Neural cell (in vitro differentiated cells): Measurements from ENCODE around the gene INPP5A.

Source experiments
- CTCF ChIP-seq: fragments of 450-650 bp; IDR thresholded peaks from 2 replicates; pipeline ENCODE4 v1.5.1; 2014; ENCODE audit warnings: antibody characterized with exemption, mild to moderate bottlenecking, moderate library complexity; ENCODE audit not compliant: poor library complexity, severe bottlenecking
- EP300 ChIP-seq: fragments of 450-650 bp; conservative IDR thresholded peaks from 2 replicates; pipeline ENCODE4 v1.6.1; 2014; ENCODE audit warnings: antibody characterized with exemption, mild to moderate bottlenecking, moderate library complexity; ENCODE audit not compliant: poor library complexity, severe bottlenecking
- POLR2AphosphoS5 ChIP-seq: IDR thresholded peaks from 2 replicates; pipeline ENCODE4 v1.6.1; 2012
- REST ChIP-seq: IDR thresholded peaks from 2 replicates; pipeline ENCODE4 v1.6.1; 2012; ENCODE audit warnings: borderline replicate concordance
- SMC3 ChIP-seq: fragments of 450-650 bp; conservative IDR thresholded peaks from 2 replicates; pipeline ENCODE4 v1.6.1; 2014; ENCODE audit warnings: antibody characterized with exemption, mild to moderate bottlenecking, moderate library complexity; ENCODE audit not compliant: poor library complexity

- TF ChIP-seq CTCF (no peak), REST (no peak), SMC3 (no peak), POLR2AphosphoS5 (no peak), EP300 (no peak)
These were observed 148.5 kb downstream of the INPP5A start for GRCh38 chr10:132685921-132686680.
